Measurements from ENCODE around the gene NIP7.
"Not testable (repeated sequence)": the region's sequence is repeated elsewhere in the genome, so short reads cannot be mapped to it uniquely, and the experiment has no call there.

Gene NIP7

GRCh38 chr16:69345923-69346322 lies 6.4 kb downstream of the NIP7 start:
- DNase-seq (ENCODE audit: low spot score): no peak

GRCh38 chr16:69346683-69347082 lies 7.1 kb downstream of the NIP7 start:
- no peak for DNase-seq (ENCODE audit: low spot score)

- no peak for DNase-seq (ENCODE audit: low spot score)
These were observed 8.7 kb downstream of the NIP7 start for GRCh38 chr16:69348222-69348621.

- DNase-seq (ENCODE audit: low spot score): no peak
These were observed 10.0 kb downstream of the NIP7 start for GRCh38 chr16:69349536-69349935.

GRCh38 chr16:69350536-69351133 lies 11.1 kb downstream of the NIP7 start:
- DNase-seq (ENCODE audit: low spot score): no peak

- DNase-seq (ENCODE audit: low spot score): no peak
These were observed 11.9 kb downstream of the NIP7 start, which contains the start of gene TMED6 for GRCh38 chr16:69351309-69352027. TMED6 (minus strand) TSS chr16:69351786; CDS start chr16:69351753, 33 bp downstream.

GRCh38 chr16:69360070-69360469 lies 20.5 kb downstream of the NIP7 start:
- DNase-seq (ENCODE audit: low spot score): not testable (repeated sequence)

GRCh38 chr16:69363281-69363717 lies 23.7 kb downstream of the NIP7 start:
- no peak for DNase-seq (ENCODE audit: low spot score)

- no peak for DNase-seq (ENCODE audit: low spot score)
These were observed 24.5 kb downstream of the NIP7 start for GRCh38 chr16:69364088-69364487.

GRCh38 chr16:69365901-69366300 lies 26.3 kb downstream of the NIP7 start:
- DNase-seq (ENCODE audit: low spot score): no peak

- no peak for DNase-seq (ENCODE audit: low spot score)
These were observed 26.9 kb downstream of the NIP7 start for GRCh38 chr16:69366431-69366830.

- no peak for DNase-seq (ENCODE audit: low spot score)
These were observed 28.4 kb downstream of the NIP7 start for GRCh38 chr16:69367980-69368379.

- no peak for DNase-seq (ENCODE audit: low spot score)
These were observed 29.3 kb downstream of the NIP7 start for GRCh38 chr16:69368866-69369265.

GRCh38 chr16:69371564-69371963 lies 32.0 kb downstream of the NIP7 start:
- DNase-seq (ENCODE audit: low spot score): no peak

GRCh38 chr16:69373019-69373418 lies 33.4 kb downstream of the NIP7 start:
- DNase-seq (ENCODE audit: low spot score): no peak

GRCh38 chr16:69376393-69377059 lies 37.0 kb downstream of the NIP7 start:
- DNase-seq (ENCODE audit: low spot score): no peak

GRCh38 chr16:69378036-69378435 lies 38.5 kb downstream of the NIP7 start:
- DNase-seq (ENCODE audit: low spot score): no peak

- DNase-seq (ENCODE audit: low spot score): peak; percentile 21
These were observed 39.2 kb downstream of the NIP7 start for GRCh38 chr16:69378760-69379159.

- DNase-seq (ENCODE audit: low spot score): no peak
These were observed 41.7 kb downstream of the NIP7 start for GRCh38 chr16:69381231-69381630.

- DNase-seq (ENCODE audit: low spot score): no peak
These were observed 42.8 kb downstream of the NIP7 start for GRCh38 chr16:69382421-69382820.

GRCh38 chr16:69384974-69385373 lies 45.4 kb downstream of the NIP7 start:
- no peak for DNase-seq (ENCODE audit: low spot score)

GRCh38 chr16:69386596-69386995 lies 47.0 kb downstream of the NIP7 start:
- no peak for DNase-seq (ENCODE audit: low spot score)
